ENCODE data around the gene RRAD.
"Not testable (repeated sequence)": the region's sequence is repeated elsewhere in the genome, so short reads cannot be mapped to it uniquely, and the experiment has no call there.

The RRAD gene

GRCh38 chr16:66964049-66964448, 38.7 kb upstream of the RRAD start:
- no peak for DNase-seq (ENCODE audit: low spot score)
- TF ChIP-seq CTCF (IDR thresholded peaks at IDR 0.05; ENCODE audit: extremely low read depth, insufficient read depth, missing control alignments): no peak
- in situ Hi-C loops (cut with MboI; ENCODE audit: low pct_unique_long_range_greater_than_20kb, low sequenced_read_pairs, unreplicated experiment): no loop called here

GRCh38 chr16:66961914-66962313, 36.6 kb upstream of the RRAD start:
- TF ChIP-seq CTCF (IDR thresholded peaks at IDR 0.05; ENCODE audit: extremely low read depth, insufficient read depth, missing control alignments): no peak
- in situ Hi-C loops (cut with MboI; ENCODE audit: low pct_unique_long_range_greater_than_20kb, low sequenced_read_pairs, unreplicated experiment): no loop called here

GRCh38 chr16:66961065-66961744, 35.9 kb upstream of the RRAD start, which contains the start of gene CES3:
Gene CES3 (plus strand): TSS chr16:66961266. CDS start chr16:66961308, 42 bp downstream.
- peak; percentile 85 for TF ChIP-seq CTCF (IDR thresholded peaks at IDR 0.05; ENCODE audit: extremely low read depth, insufficient read depth, missing control alignments)
- DNase-seq (ENCODE audit: low spot score): peak; percentile 73
- in situ Hi-C loops (cut with MboI; ENCODE audit: low pct_unique_long_range_greater_than_20kb, low sequenced_read_pairs, unreplicated experiment): no loop called here

More at GRCh38 chr16:66961914-66962313, 36.6 kb upstream of the RRAD start:
- no peak for DNase-seq (ENCODE audit: low spot score)

GRCh38 chr16:66960270-66960669, 34.9 kb upstream of the RRAD start:
- DNase-seq (ENCODE audit: low spot score): no peak
- no peak for TF ChIP-seq CTCF (IDR thresholded peaks at IDR 0.05; ENCODE audit: extremely low read depth, insufficient read depth, missing control alignments)
- in situ Hi-C loops (cut with MboI; ENCODE audit: low pct_unique_long_range_greater_than_20kb, low sequenced_read_pairs, unreplicated experiment): no loop called here

GRCh38 chr16:66959704-66960161, 34.4 kb upstream of the RRAD start:
- in situ Hi-C loops (cut with MboI; ENCODE audit: low pct_unique_long_range_greater_than_20kb, low sequenced_read_pairs, unreplicated experiment): no loop called here
- DNase-seq (ENCODE audit: low spot score): no peak
- no peak for TF ChIP-seq CTCF (IDR thresholded peaks at IDR 0.05; ENCODE audit: extremely low read depth, insufficient read depth, missing control alignments)

GRCh38 chr16:66958857-66959703, 33.7 kb upstream of the RRAD start:
- in situ Hi-C loops (cut with MboI; ENCODE audit: low pct_unique_long_range_greater_than_20kb, low sequenced_read_pairs, unreplicated experiment): no loop called here
- no peak for TF ChIP-seq CTCF (IDR thresholded peaks at IDR 0.05; ENCODE audit: extremely low read depth, insufficient read depth, missing control alignments)
- no peak for DNase-seq (ENCODE audit: low spot score)

GRCh38 chr16:66956154-66956457, 30.8 kb upstream of the RRAD start:
- DNase-seq (ENCODE audit: low spot score); in situ Hi-C loops (cut with MboI; ENCODE audit: low pct_unique_long_range_greater_than_20kb, low sequenced_read_pairs, unreplicated experiment): not testable (repeated sequence)

- in situ Hi-C loops (cut with MboI; ENCODE audit: low pct_unique_long_range_greater_than_20kb, low sequenced_read_pairs, unreplicated experiment); DNase-seq (ENCODE audit: low spot score): not testable (repeated sequence)
These were observed 30.2 kb upstream of the RRAD start for GRCh38 chr16:66955363-66956153.
